GM18858 (cell line): ENCODE data around the gene CD300A.
"Not testable (repeated sequence)": the region's sequence is repeated elsewhere in the genome, so short reads cannot be mapped to it uniquely, and the experiment has no call there.

Experiments used
- ATAC-seq: cut with Tn5 transposase; IDR thresholded peaks from one replicate; pipeline ENCODE4 v1.9.1; 2021; ENCODE audit not compliant: unreplicated experiment

The CD300A gene

DNA sequence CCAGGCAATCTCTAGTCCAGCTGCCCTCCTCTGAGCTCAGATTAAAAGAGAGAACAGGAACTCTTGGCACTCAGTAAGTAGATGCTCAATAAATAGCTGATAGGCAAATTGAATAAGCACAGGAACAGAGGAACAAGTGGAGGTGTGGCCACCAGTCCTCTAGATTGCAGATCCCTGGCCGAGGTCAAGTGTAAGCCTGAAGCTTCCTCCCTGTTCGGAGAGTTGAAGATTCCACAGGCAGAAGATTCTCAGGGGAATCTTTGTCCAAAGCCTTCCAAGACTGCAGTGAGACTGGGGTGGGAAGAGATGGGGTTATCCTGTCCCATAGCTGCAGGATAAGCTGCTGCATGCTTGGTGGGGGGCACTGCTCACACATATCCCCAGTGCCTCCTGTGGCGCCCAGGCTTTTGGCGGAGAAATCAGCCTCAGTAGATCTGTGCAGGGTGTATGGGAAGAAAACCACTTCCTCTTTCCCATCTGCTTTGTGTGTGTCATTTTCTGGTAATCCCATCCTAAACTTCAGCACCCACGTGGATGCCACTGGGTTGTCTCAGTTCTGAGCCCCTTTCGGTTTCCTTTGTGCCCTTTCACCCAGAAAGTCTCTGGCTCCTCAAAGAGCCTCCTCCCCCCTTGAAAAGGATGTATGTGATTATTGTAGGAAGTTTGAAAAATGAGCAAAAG, 12.1 kb downstream of the CD300A start:
- no peak for ATAC-seq

DNA sequence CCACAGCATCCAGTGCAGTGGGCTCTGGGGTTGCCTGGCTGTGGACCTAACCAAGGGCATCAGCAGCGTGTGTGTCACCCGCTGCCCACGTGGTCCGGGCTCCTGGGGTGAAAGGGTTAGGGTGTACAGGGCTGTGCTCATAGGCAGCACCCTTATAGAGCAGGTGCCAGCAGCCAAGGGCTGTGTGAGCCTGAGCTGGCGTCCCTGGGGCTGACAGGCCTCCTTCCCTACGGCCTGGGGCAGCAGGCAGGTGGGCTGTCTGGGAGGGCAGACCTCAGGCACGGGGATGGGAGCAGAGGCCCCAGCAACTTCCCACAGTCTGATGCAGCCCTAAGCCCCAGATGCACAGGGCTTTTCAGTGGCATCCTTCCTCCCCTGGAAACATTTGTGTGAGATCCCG, 13.9 kb downstream of the CD300A start:
- ATAC-seq: no peak

DNA sequence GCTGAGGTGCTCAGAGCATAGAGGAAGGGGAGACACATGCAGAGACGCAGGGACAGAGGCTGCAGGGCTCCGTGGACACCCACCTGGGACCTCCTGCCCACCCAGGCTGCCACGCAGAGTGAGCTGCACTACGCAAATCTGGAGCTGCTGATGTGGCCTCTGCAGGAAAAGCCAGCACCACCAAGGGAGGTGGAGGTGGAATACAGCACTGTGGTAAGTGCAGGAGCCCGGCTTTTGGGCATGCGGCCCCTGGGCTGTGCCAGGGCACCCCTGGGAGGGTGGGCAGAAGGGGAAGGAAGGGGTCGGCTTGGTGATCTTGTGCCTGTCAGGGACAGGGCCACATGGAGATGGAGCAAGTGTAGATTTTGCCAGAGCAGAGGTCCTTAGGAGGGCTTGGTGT, 15.2 kb downstream of the CD300A start:
- no peak for ATAC-seq

DNA sequence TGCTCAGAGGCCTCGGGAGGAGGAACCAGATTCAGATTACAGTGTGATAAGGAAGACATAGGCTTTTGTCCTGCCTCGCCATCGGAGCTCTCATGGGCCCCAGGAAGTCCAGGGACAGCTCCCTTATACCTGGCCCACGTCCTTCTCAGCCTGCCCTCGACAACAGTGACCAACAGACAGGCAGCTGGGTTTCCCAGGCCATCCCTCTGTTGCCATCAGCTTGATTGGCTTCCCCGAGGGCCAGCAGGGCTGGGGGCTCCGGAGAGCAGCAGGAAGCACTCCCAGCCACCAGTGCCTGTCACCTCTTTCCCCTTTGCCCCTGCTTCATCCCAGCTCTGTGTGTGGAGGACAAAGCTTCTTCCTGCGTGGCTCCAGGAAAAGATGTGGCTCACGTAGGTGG, 17.6 kb downstream of the CD300A start:
- ATAC-seq: no peak

- no peak for ATAC-seq
These were observed 18.7 kb downstream of the CD300A start for GRCh38 chr17:74485022-74485743.

DNA sequence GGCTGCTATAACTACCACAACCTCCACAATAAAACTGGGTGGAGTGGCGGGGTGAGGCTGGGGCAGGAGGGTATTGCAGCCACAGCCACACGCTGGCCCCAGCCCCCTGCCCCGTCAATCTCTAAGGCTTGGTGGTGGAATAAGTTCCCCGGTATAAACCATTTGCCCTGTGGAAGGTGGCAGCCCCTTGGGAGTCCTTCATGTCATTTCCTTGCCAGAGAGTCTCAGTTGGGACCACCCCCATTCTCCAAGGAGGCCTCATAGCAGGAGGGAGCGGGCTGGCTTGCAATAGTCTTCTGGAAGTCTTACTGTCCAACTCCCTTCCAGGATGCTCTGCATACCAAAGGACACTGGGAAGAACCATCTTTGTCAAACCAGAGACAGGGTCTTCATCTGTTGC, 19.4 kb downstream of the CD300A start:
- ATAC-seq: no peak

DNA sequence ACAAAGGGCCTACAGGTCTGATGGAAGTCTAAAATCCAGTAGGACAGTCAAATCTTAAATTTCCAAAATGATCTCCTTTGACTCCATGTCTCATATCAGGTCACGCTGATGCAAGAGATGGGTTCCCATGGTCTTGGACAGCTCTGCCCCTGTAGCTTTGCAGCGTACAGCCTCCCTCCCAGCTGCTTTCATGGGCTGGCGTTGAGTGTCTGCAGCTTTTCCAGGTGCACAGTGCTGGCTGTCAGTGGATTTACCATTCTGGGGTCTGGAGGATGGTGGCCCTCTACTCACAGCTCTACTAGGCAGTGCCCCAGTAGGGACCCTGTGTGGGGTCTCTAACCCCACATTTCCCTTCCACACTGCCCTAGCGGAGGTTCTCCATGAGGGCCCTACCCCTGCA, 21.8 kb downstream of the CD300A start:
- not testable (repeated sequence) for ATAC-seq

- no peak for ATAC-seq
These were observed 24.3 kb downstream of the CD300A start for GRCh38 chr17:74490716-74491115.

DNA sequence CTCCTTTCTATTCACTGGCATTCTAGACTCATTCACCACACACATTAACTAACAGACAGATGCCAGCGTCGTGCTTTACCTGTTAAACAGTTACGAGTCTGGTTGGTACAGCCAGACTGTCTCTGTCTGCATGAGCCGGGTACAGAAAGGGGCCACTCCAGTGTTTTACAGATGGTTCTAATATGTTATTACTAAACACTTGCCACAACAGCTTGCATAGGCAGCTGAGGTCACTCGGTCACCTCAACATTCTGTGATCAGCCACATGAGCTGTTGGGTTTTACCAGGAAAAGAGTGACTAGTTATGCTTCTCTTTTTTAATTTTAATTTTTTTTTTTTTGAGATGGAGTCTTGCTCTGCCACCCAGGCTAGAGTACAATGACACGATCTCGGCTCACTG, 25.2 kb downstream of the CD300A start:
- ATAC-seq: no peak

- ATAC-seq: no peak
These were observed 26.9 kb downstream of the CD300A start for GRCh38 chr17:74493331-74493833.

GRCh38 chr17:74497471-74497870, 31.0 kb downstream of the CD300A start:
- ATAC-seq: no peak

- no peak for ATAC-seq
These were observed 33.6 kb downstream of the CD300A start for GRCh38 chr17:74499992-74500391.

- ATAC-seq: no peak
These were observed 36.4 kb downstream of the CD300A start for GRCh38 chr17:74502861-74503260.

GRCh38 chr17:74503949-74504348, 37.5 kb downstream of the CD300A start:
- ATAC-seq: not testable (repeated sequence)

DNA sequence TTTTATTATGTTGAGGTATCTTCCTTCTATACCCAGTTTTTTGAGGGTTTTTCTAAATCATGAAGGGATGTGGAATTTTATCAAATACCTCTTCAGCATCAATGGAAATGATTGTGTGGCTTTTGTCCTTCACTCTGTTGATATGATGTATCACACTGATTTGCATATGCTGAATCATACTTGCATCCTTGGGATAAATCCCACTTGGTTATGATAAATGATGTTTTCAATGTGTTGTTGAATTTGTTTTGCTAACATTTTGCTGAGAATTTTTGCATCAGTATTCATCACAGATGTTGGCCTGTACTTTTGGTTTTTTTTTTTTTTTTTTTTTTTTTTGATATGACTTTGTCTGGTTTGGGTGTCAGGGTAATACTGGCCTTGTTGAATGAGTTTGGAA, 41.7 kb downstream of the CD300A start:
- no peak for ATAC-seq

DNA sequence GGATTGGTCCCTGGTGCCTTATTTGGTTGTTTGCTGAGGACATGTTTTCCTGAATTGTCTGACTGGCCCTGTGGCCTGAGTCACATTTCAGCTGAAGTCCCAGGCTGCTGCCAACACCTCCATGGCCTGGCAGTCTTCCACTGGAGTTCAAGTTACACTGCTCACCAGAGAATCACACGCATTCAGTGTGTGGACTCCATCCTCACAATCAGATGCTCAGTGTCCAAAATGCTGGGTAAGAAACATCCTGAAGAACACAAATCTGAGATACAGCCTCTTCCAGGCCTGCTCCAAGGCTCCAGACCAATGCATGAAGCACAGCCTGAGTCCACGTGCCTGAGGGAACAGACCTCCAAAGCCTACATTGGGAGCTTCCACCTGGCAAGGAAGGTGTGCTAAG, 45.6 kb downstream of the CD300A start:
- no peak for ATAC-seq

DNA sequence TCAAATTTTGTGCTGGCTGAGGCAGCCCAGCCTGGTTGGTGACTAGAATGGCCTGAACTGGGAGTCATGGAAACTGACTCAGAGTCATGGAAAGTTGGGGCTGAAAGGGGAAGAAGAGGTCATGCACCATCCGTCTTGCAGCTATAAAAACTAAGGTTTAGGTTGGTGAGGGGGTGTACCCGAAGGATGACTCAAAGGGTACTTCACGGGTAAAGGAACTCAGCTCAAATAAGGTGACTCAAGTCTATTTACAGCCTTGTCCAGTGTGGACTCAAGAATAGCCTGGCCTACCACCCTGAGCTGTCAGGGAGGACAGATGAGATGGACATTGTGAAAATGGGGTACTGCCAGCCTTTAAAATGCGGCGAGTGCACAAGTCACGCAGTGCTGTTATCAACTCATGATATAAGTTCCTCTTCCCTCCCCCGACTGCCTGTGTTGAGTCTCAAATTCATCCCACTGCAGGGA, 46.2 kb downstream of the CD300A start:
- peak; percentile 52 for ATAC-seq

GRCh38 chr17:74513987-74514631, 47.7 kb downstream of the CD300A start:
- no peak for ATAC-seq

DNA sequence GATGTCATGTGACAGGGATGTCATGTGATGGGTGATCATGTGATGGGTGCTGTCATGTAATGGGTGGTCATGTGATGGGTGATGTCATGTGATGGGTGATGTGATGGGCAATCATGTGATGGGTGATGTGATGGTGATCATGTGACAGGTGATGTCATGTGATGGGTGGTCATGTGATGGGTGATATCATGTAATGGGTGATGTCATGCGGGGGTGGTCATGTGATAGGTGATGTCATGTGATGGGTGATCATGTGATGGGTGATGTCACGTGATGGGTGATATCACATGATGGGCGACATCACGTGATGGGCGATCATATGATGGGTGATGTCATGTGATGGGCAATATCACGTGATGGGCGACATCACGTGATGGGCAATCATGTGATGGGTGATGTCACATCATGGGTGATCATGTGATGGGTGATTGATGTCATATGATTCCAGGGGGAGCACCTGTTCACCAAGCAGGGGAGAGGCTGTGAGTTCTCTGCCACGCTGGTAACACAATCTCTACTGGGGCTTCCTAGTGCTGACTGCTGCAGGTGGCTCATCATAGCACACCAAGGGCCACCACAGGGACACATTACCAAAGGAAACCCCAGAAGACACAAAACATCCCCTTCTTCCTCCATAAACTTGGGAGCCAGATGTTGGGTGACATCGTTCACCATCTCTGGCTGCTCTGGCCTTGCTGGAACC, 48.3 kb downstream of the CD300A start:
- no peak for ATAC-seq

DNA sequence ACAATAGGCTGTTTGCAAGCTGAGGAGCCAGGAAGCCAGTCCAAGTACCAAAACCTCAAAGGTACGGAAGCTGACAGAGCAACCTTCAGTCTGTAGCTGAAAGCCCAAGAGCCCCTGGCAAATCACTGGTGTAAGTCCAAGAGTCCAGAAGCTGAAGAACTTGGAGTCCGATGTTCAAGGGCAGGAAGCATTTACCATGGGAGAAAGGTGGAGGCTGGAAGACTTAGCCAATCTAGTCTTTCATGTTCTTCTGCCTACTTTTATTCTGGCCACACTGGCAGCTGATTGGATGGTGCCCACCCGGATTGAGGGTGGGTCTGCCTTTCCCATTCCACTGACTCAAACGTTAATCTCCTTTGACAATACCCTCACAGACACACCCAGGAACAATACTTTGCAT, 49.5 kb downstream of the CD300A start:
- ATAC-seq: no peak

- ATAC-seq: no peak
These were observed 50.3 kb downstream of the CD300A start for GRCh38 chr17:74516561-74517328.
